MV-4-11 (cell line): ENCODE results near the gene SPEN.
A peak's percentile ranks its signal among the peaks of the same experiment; 100 is the strongest.

Experiments
- DNase-seq: peaks from one replicate; lab custom pipeline; 2025; lab: John Stamatoyannopoulos, UW

The SPEN gene

GRCh38 chr1:15947382-15948090, 100.0 kb downstream of the SPEN start:
- no peak for DNase-seq

- DNase-seq, result no peak
Observed at GRCh38 chr1:15948091-15948591, 100.6 kb downstream of the SPEN start.

- DNase-seq, result peak; percentile 26
Observed at GRCh38 chr1:15948595-15949452, 101.3 kb downstream of the SPEN start.

GRCh38 chr1:15949453-15950245, 102.1 kb downstream of the SPEN start:
- DNase-seq, result peak; percentile 60

- DNase-seq, result no peak
Observed at GRCh38 chr1:15950302-15950701, 102.8 kb downstream of the SPEN start.

- DNase-seq, result no peak
Observed at GRCh38 chr1:15950763-15951295, 103.3 kb downstream of the SPEN start.

- no peak for DNase-seq
Observed at GRCh38 chr1:15951341-15952153, 104.0 kb downstream of the SPEN start.

- peak; percentile 80 for DNase-seq
Observed at GRCh38 chr1:15952317-15953258, 105.1 kb downstream of the SPEN start.

- DNase-seq, result no peak
Observed at GRCh38 chr1:15953294-15953771, 105.8 kb downstream of the SPEN start.

GRCh38 chr1:15953791-15954241, 106.3 kb downstream of the SPEN start:
- no peak for DNase-seq

GRCh38 chr1:15954316-15954715, 106.8 kb downstream of the SPEN start:
- DNase-seq, result no peak

- DNase-seq, result no peak
Observed at GRCh38 chr1:15955552-15955951, 108.0 kb downstream of the SPEN start.

GRCh38 chr1:15956150-15956549, 108.6 kb downstream of the SPEN start:
- peak; percentile 11 for DNase-seq

GRCh38 chr1:15957221-15958095, 110.0 kb downstream of the SPEN start:
- DNase-seq, result no peak

GRCh38 chr1:15958111-15958510, 110.6 kb downstream of the SPEN start:
- DNase-seq, result no peak

- DNase-seq, result no peak
Observed at GRCh38 chr1:15958793-15959192, 111.3 kb downstream of the SPEN start.

GRCh38 chr1:15959424-15959823, 111.9 kb downstream of the SPEN start:
- no peak for DNase-seq

GRCh38 chr1:15959827-15960446, 112.4 kb downstream of the SPEN start:
- DNase-seq, result no peak
